IPS DF 4.7 (cell line): Measurements from ENCODE around the gene VWA5B1.

ENCODE experiments used
- DNase-seq: peaks from one replicate; pipeline ENCODE4 v3.0.0-alpha.2; 2013; ENCODE audit warnings: low spot score; ENCODE audit errors: extremely low read depth

Gene VWA5B1

DNA sequence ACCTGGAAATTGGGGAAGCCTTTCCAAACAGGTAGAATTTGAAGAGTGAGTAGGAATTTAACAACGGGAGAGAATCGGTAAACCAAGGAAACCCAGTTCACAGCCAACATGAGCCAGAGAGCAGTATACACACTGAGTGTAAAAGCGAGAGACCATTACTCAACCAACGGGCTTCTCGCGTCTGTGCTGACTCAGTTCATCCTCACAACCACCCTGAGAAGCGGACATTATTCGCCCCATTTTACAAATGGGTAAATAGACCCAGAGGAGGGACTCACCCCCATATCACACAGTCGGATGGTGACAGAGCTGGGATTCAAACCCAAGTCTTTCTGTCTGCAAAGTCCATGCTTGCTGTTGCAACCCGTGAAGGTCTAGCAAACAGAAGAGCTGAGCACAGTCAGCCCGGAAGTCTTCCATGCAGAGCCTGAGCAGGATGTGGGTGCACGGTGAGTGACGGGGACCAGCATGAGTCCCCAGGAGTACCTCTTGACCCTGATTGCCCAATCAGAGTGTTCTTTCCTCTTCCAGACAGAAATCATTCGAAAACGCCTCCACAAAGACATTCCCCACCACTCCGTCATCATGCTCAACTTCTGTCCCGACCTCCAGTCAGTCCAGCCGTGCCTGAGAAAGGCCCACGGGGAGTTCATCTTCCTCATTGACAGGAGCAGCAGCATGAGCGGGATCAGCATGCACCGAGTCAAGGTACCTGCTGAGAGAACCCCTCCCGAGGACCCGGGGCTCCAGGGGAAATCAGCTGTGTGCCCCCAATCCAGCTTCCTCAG is 32.3 kb downstream of the VWA5B1 start:
- no peak for DNase-seq

DNA sequence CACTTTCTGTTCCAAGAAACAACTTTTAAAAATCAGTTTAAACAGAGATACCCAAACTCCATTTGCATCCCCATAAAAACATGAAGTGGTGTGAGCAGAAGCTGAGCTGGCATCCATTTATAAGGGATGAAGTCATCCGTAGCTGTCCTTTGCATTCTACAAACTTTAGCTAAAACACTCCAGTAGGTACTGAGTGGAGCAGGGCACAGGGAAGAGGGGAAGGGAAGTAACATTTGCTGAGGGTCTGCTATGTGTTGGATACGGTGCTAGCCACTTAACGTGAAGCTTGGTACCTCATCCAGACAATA is 32.9 kb downstream of the VWA5B1 start:
- no peak for DNase-seq

DNA sequence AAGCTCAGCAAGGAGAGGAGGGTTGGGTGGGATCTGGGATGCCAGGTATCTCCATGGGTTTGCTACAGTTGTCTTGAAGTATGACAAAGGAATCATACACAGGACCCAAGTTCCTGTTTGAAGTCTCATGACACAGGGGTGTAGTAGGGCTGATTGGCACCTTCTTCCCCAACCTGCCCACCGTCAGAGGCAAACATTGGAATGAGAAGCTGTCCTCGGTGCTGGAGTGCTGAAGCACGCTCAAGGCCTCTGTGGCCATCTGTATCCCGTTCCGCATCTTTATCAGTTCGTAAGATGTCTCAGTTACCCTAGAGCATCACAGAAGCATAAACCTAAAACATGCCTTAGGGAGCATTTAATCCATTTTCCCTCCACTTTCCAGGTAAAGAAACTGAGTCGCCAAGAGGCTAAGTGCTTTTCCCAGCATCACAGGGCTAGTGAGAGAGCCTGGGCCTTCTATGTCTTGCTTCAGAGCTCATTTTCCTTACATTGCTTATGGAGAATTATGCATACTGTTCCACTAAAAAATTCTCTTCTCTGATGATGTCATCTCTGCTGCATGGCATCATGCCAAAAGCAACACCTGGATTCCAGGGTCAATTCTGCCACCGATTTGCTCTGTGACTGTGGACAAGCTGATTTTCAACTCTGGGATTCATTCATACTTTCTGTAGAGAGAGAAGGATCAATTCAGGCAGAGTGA is 34.2 kb downstream of the VWA5B1 start:
- no peak for DNase-seq

- no peak for DNase-seq
Observed at GRCh38 chr1:20325407-20325843, 34.8 kb downstream of the VWA5B1 start.

GRCh38 chr1:20325844-20326420 is 35.3 kb downstream of the VWA5B1 start:
- DNase-seq: no peak

- no peak for DNase-seq
Observed at GRCh38 chr1:20327467-20327866, 36.8 kb downstream of the VWA5B1 start.

- DNase-seq: no peak
Observed at GRCh38 chr1:20328201-20328600, 37.5 kb downstream of the VWA5B1 start.

DNA sequence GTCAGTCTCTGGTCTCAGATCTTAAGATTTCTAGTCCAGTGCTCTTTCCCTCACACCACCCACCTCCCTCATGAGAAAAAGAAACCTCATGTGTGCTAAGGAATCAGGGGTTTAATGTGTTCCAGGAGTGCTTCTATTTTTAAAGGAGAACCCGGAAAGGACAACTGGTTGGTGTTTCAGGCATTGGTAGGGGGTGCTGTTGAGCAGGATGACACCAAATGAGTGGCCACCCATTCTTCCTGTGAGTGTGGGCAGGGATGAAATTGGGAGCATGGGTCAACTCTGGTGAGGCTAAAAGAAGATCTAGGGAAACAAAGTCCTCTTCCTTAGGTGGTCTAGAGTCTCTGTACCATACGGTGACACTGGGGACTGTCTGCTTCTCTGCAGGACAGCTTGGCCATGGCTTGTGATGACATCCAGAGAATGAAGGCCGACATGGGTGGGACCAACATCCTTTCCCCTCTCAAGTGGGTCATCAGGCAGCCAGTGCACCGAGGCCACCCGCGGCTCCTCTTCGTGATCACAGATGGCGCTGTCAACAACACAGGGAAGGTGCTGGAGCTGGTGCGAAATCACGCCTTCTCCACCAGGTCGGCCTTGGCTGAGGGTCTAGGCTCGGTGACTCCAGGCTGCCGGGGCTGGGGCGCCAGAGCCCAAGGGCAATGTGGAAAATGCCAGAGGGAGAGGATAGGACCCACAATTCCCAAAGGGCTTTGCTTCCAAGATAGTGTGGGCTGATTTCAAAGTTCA is 39.3 kb downstream of the VWA5B1 start:
- DNase-seq: no peak

- no peak for DNase-seq
Observed at GRCh38 chr1:20334103-20334502, 43.4 kb downstream of the VWA5B1 start.

GRCh38 chr1:20336105-20336605 is 45.5 kb downstream of the VWA5B1 start:
- no peak for DNase-seq

DNA sequence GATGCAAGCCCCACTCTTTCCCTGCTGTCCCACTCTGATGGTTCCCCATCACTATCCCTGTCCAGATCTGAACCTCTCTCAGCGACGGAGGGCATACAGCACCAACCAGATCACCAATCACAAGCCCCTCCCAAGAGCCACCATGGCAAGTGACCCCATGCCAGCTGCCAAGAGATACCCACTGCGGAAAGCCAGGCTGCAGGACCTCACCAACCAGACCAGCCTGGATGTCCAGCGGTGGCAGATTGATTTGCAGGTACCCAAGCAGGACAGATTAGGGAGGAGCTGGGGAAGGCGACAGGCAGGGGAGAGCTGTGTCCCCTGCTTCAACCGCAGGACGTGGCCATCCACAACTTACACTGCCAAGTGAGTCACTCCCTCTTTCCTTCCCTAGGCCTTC is 46.9 kb downstream of the VWA5B1 start:
- no peak for DNase-seq

DNA sequence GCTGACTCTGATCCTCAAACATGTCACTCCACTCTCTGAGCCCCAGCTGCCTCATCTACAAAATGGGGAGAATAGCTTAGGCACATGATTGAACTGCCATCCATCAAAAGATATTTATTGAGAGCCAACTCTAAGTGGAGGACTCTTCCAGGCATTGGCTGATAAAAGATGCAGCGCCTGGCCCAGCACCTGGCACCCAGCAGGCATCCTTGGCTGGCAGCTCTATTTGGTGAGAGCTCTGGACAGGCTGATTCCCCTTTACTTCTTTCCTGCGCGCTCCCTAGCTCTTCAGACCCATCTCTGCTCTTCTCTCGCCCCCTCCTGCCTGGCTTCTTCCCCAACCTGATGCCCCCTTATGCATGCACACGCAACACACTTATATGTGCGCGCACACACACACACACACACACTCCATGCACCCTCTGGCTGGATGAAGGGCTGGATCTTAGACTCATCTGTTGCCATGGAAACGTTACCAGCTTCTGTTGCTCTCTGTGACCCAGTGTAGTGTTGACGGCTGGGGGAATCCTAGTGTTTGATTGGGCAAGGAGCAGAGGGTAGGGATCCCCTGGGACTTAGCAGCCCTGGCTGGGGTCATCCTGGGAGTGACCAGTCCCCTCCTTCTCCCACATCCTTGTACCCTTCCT is 49.3 kb downstream of the VWA5B1 start:
- no peak for DNase-seq

GRCh38 chr1:20342294-20343148 is 51.8 kb downstream of the VWA5B1 start:
- DNase-seq: no peak

DNA sequence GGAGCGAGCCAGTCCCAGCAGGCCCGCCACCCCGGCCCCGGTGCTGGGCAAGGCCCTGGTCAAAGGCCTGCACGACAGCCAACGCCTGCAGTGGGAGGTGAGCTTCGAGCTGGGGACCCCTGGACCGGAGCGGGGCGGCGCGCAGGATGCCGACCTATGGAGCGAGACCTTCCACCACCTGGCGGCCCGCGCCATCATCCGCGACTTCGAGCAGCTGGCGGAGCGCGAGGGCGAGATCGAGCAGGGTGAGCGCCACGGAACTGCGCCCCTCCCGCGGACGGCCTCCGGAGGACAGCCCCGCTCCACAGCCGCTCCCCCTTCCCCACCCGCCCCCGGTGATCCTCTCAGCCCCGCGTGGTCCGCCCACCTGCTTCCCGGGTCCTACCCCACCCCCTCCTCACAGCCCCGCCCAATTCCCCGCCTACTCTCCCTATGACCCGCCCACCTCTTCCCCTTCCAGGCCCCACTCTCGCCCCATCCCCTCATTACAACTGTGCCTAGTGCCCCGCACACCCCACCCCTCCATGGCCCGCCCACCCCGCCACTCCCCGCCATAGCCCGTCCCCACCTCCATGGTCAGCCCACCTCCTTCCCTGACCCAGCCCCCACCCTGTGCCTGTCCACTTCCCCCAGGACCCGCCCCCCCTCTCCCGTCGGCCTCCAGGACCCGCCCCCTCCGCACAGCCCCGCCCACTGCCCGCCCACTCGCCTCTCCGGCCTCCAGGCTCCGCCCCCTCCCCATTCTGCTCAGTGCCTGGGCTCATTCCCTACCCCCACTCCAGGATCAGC is 52.7 kb downstream of the VWA5B1 start:
- DNase-seq: no peak

GRCh38 chr1:20343938-20344302 is 53.2 kb downstream of the VWA5B1 start:
- DNase-seq: no peak

- DNase-seq: no peak
Observed at GRCh38 chr1:20344738-20345137, 54.1 kb downstream of the VWA5B1 start.

DNA sequence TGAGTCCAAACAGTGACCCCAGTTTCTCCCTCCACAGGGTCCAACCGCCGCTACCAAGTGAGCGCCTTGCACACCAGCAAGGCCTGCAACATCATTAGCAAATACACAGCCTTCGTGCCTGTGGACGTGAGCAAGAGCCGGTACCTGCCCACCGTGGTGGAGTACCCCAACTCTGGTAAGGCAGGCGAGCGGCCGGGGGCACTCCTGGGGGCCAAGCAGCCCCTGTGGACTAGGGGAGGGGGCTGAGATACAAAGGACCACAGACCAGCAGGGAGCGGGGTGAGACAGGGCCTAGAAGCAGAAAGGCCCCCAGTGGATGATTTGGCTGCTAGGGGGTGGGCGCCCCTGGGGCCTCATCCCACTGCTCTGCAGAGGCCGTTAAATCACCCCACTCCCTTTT is 54.7 kb downstream of the VWA5B1 start:
- no peak for DNase-seq

DNA sequence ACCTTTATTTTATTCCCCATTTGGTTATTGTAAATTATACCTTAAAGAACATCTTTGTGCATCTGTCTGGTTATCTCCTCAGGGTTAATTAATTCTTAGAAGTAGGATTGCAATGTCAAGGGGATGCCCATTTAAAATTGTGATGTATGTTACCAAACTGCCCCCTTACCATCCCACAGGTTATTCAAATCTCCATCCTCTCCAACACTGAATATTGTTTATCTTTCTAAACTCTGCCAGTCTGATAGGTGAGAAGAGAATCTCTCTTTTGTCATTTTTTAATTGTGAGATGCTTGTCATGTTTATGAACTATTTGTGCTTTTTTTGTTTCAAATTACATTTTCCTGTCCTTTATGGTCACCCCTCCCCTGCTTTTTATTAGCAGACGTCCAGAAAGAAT is 55.8 kb downstream of the VWA5B1 start:
- no peak for DNase-seq

DNA sequence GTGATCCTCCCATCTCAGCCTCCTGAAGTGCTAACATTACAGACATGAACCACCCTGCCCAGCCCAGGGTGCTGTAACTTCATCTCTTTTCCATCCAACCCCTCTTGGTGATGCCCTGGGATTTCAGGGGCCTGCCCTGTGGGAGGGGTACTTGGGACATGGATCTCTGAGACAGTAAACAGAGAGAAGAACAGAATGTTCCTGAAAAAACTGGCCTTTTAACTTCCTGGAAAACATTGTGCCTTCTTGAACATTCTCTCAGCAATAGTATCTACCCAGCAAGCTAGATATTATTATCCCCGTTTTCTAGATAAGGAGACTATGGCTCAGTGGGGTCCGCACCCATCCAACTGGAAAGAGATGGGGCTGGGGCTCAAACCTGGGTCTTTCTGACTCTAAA is 57.0 kb downstream of the VWA5B1 start:
- DNase-seq: no peak
